Caco-2 (cell line): Measurements from ENCODE around the gene MLLT11. TPM values are rescaled to one million over a fixed set of nuclear protein-coding genes. Genes with fewer than 3 reads are reported as not detected.

ENCODE experiments used
- Bru-seq: library from RNA; stranded (reverse); fragments of 400-500 nt; gene quantifications from one replicate; lab custom pipeline; 2021; lab: Mats Ljungman, UMichigan
- BruChase-seq, 2 experiments: library from RNA; stranded (reverse); fragments of 400-500 nt; gene quantifications; one replicate each; lab custom pipeline; 2021; lab: Mats Ljungman, UMichigan
- BruUV-seq: library from RNA; stranded (reverse); fragments of 400-500 nt; replicated peaks from 2 replicates; lab custom pipeline; 2021; lab: Mats Ljungman, UMichigan
- CTCF ChIA-PET: fragments of 300-600 bp; sonication (Branson Sonifier 250); formaldehyde crosslinking; loops from one replicate; lab custom pipeline; 2022; ENCODE audit warnings: antibody characterized with exemption; lab: Charles Lee
- POLR2A ChIA-PET: fragments of 300-600 bp; sonication (Branson Sonifier 250); formaldehyde crosslinking; loops from one replicate; lab custom pipeline; 2022; ENCODE audit warnings: antibody characterized with exemption; lab: Charles Lee
- DNase-seq, 2 experiments: peaks; one replicate each; pipeline versions ENCODE4 v3.0.0 to v3.0.0-alpha.2; 2020 to 2022
- H3K27me3 ChIP-seq: replicated peaks from 2 replicates; pipeline ENCODE4 v1.6.0; 2011; ENCODE audit warnings: low read length; ENCODE audit not compliant: control insufficient read depth, insufficient read depth
- H3K36me3 ChIP-seq: 2 replicates; pipeline ENCODE4 v1.5.1; 2011; ENCODE audit warnings: low read length; ENCODE audit not compliant: control insufficient read depth, insufficient read depth
- H3K4me1 ChIP-seq: fragments of 250-450 bp; sonication (Bioruptor Pico); 2 replicates; pipeline ENCODE4 v1.5.1; 2020; ENCODE audit warnings: mild to moderate bottlenecking
- H3K4me3 ChIP-seq: 2 replicates; pipeline ENCODE4 v1.5.1; 2011; ENCODE audit warnings: low read depth, mild to moderate bottlenecking, control low read depth, low read length
- H3K9me3 ChIP-seq: fragments of 250-450 bp; sonication (Bioruptor Pico); 2 replicates; pipeline ENCODE4 v1.5.1; 2020; ENCODE audit warnings: mild to moderate bottlenecking, moderate library complexity
- H3K27ac Mint-ChIP-seq: one replicate; pipeline ENCODE4 v1.8.0; 2022; ENCODE audit warnings: mixed read lengths; ENCODE audit not compliant: unreplicated experiment
- H3K27me3 Mint-ChIP-seq: one replicate; pipeline ENCODE4 v1.8.0; 2022; ENCODE audit warnings: mixed read lengths; ENCODE audit not compliant: insufficient read depth, unreplicated experiment
- H3K36me3 Mint-ChIP-seq: one replicate; pipeline ENCODE4 v1.8.0; 2022; ENCODE audit warnings: mild to moderate bottlenecking, mixed read lengths; ENCODE audit not compliant: insufficient read depth, unreplicated experiment
- H3K4me1 Mint-ChIP-seq: one replicate; pipeline ENCODE4 v1.8.0; 2022; ENCODE audit warnings: low read depth, mixed read lengths; ENCODE audit not compliant: unreplicated experiment
- H3K4me3 Mint-ChIP-seq: one replicate; pipeline ENCODE4 v1.8.0; 2022; ENCODE audit warnings: mild to moderate bottlenecking, moderate library complexity, mixed read lengths; ENCODE audit not compliant: unreplicated experiment
- H3K9me3 Mint-ChIP-seq: one replicate; pipeline ENCODE4 v1.8.0; 2022; ENCODE audit warnings: mixed read lengths; ENCODE audit not compliant: unreplicated experiment
- CTCF ChIP-seq, 2 experiments: fragments of 200-600 bp in 1 of 2; IDR thresholded peaks; 1 replicate in 1 of 2; 2 replicates in 1 of 2; pipeline versions ENCODE4 v1.5.1 to v1.8.0; 2011 to 2022; ENCODE audit warnings: antibody characterized with exemption in 1 of 2, control low read depth in 1 of 2, inconsistent platforms in 1 of 2, low read depth in 1 of 2, low read length in 1 of 2, mild to moderate bottlenecking in 1 of 2, moderate library complexity in 1 of 2; ENCODE audit not compliant: insufficient read depth in 1 of 2, severe bottlenecking in 1 of 2, unreplicated experiment in 1 of 2
- intact Hi-C: fragments of 100-400 bp; cut with micrococcal nuclease; formaldehyde crosslinking; loops from one replicate; pipeline ENCODE4 v1.10.0; 2022; ENCODE audit not compliant: unreplicated experiment
- long read RNA-seq: library from polyadenylated mRNA; stranded (forward); transcript quantifications from one replicate; pipeline ENCODE4 v2.0.0, GENCODE V29; 2022
- total RNA-seq: library from RNA; stranded (reverse); gene quantifications from 2 replicates; pipeline ENCODE4 v1.2.3, GENCODE V29; 2022

The MLLT11 gene, protein sequence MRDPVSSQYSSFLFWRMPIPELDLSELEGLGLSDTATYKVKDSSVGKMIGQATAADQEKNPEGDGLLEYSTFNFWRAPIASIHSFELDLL
- total RNA-seq (0.95 and 1.2 TPM in 2 replicates), Bru-seq, nascent RNA (percentile 42 among the genes with signal in this experiment), BruChase-seq, experiment 1, labeled RNA remaining after a 2-hour chase (percentile 47 among the genes with signal in this experiment), BruChase-seq, experiment 2, labeled RNA remaining after a 6-hour chase (percentile 55 among the genes with signal in this experiment)
- long read RNA-seq, full-length matches to known transcripts, result 12 of 13 reads
- long read RNA-seq, partial matches to known transcripts, result 0 of 13 reads
- long read RNA-seq, other reads (novel, unspliced or antisense), result 1 of 13 reads

GRCh38 chr1:151060007-151060656, at the start of gene MLLT11:
Gene MLLT11 (plus strand): TSS chr1:151060397. CDS start chr1:151067225, 6,828 bp downstream.
- Mint-ChIP-seq H3K27me3 (no peaks in the 10 kb centered on the region), H3K4me3 (peak within 1 kb of the TSS; percentile 88), H3K27ac (peak within 1 kb of the TSS; percentile 86), H3K4me1 (peaks cover 49% of the 10 kb centered on the region), H3K9me3 (no peaks in the 10 kb centered on the region), H3K36me3 (peaks cover 46% of the 10 kb centered on the region)
- BruUV-seq, result no TSS peak
- Histone ChIP-seq H3K27me3 (no peaks in the 10 kb centered on the region), H3K36me3 (peaks cover 4% of the 10 kb centered on the region), H3K4me3 (peak within 1 kb of the TSS; percentile 60), H3K9me3 (no peaks in the 10 kb centered on the region), H3K4me1 (peaks cover 17% of the 10 kb centered on the region)
- POLR2A ChIA-PET, result interaction anchor here (0.6 to 1.2 kb wide), 3 partner anchors 11 to 107 kb away, joined by 3 to 4 read pairs (median 3); no protein-coding TSS in a partner anchor
- CTCF ChIA-PET, result interaction anchor here (0.6 to 1.4 kb wide), 4 partner anchors 12 to 221 kb away, joined by 3 to 9 read pairs (median 4); partner anchors contain the start of gene C1orf56
- no peak for DNase-seq
- TF ChIP-seq CTCF (IDR thresholded peaks at IDR 0.05; ENCODE audit: insufficient read depth in 1 of 2, low read depth in 1 of 2, low read length in 1 of 2, severe bottlenecking in 1 of 2, unreplicated experiment in 1 of 2), result no peak
- intact Hi-C loops, result no loop called here

DNA sequence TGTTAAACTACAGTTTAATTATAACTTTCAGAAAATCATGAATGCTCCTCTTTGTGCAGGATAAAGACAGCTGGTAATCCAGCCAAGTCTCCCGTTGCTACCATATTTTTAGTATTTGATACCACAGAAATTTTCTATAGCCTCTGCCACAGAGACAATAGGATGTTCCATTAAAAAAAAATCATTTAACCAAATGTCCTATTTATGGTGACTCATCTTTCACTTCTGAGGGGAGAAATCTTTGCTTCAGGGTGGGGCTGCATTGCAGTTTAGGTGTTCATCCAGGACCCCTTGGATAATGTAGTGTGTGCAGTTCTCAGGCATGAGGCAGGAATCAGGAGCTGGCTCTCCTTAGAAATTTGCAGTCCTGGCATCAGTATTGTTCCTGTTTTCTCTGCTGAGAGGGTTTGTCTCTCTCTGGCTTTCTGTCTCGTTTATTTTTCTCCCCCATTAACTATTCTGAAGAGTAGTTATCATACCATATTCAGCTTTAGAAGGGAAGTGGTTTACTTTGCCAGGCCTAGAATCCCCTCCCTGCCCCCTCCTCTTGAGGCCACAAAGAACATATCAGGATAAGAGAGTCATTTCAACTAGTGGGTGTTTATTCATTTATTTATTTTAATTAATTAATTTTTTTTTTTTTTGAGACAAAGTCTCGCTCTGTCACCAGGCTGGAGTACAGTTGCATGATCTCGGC, 48.9 kb upstream of the MLLT11 start:
- intact Hi-C loops, result no loop called here
- peaks cover 27% of the 10 kb centered on the region for H3K36me3 Mint-ChIP-seq
- POLR2A ChIA-PET, result no interaction called here
- H3K36me3 ChIP-seq, result no peaks in the 10 kb centered on the region
- TF ChIP-seq CTCF (IDR thresholded peaks at IDR 0.05; ENCODE audit: insufficient read depth in 1 of 2, low read depth in 1 of 2, low read length in 1 of 2, severe bottlenecking in 1 of 2, unreplicated experiment in 1 of 2), result no peak
- H3K27me3 ChIP-seq, result no peaks in the 10 kb centered on the region
- H3K27me3 Mint-ChIP-seq, result no peaks in the 10 kb centered on the region
- H3K4me3 ChIP-seq, result no peak overlapping the region
- no peaks in the 10 kb centered on the region for H3K9me3 Mint-ChIP-seq
- BruUV-seq, result no TSS peak
- H3K9me3 ChIP-seq, result no peaks in the 10 kb centered on the region
- H3K4me1 ChIP-seq, result peaks cover 54% of the 10 kb centered on the region
- no peak overlapping the region for H3K4me3 Mint-ChIP-seq
- H3K4me1 Mint-ChIP-seq, result peaks cover 28% of the 10 kb centered on the region
- DNase-seq, result no peak
- CTCF ChIA-PET, result interaction anchor here (0.6 kb wide), 1 partner anchor 63 kb away, joined by 3 read pairs; no protein-coding TSS in a partner anchor
- peak overlapping the region; percentile 57 for H3K27ac Mint-ChIP-seq
